HL-60 (cell line): ENCODE results near the gene FAM98B.

ENCODE experiments used
- DNase-seq, 2 experiments: peaks; one replicate each; pipeline ENCODE4 v3.0.0-alpha.2; 2010 to 2020; ENCODE audit warnings: low read depth in 1 of 2, low spot score in 1 of 2
- H3K27ac ChIP-seq: fragments of 250-450 bp; sonication (Bioruptor Pico); replicated peaks from 2 replicates; pipeline ENCODE4 v1.5.1; 2020; ENCODE audit warnings: mild to moderate bottlenecking, moderate library complexity
- H3K27me3 ChIP-seq: fragments of 250-450 bp; sonication (Bioruptor Pico); 2 replicates; pipeline ENCODE4 v1.5.1; 2021; ENCODE audit warnings: mild to moderate bottlenecking, moderate library complexity; ENCODE audit not compliant: insufficient read depth, poor library complexity, severe bottlenecking
- H3K4me3 ChIP-seq: replicated peaks from 2 replicates; pipeline ENCODE4 v1.5.1; 2011; ENCODE audit warnings: mild to moderate bottlenecking, control low read depth, low read length; ENCODE audit not compliant: insufficient read depth
- CTCF ChIP-seq: IDR thresholded peaks from one replicate; pipeline ENCODE4 v1.5.1; 2011; ENCODE audit warnings: low read length, control low read depth, inconsistent platforms; ENCODE audit not compliant: insufficient read depth
- GABPA ChIP-seq: IDR thresholded peaks from 2 replicates; pipeline ENCODE4 v1.6.1; 2012; ENCODE audit warnings: low read depth
- POLR2AphosphoS5 ChIP-seq: IDR thresholded peaks from 2 replicates; pipeline ENCODE4 v1.6.1; 2012; ENCODE audit warnings: low read depth
- REST ChIP-seq: IDR thresholded peaks from 2 replicates; pipeline ENCODE4 v1.6.1; 2012; ENCODE audit warnings: low read depth; ENCODE audit not compliant: insufficient replicate concordance
- SPI1 ChIP-seq: IDR thresholded peaks from 2 replicates; pipeline ENCODE4 v1.6.1; 2012; ENCODE audit warnings: low read depth, mild to moderate bottlenecking, borderline replicate concordance

Gene FAM98B

GRCh38 chr15:38517312-38517975, 63.5 kb downstream of the FAM98B start:
- no peak for DNase-seq
- Histone ChIP-seq H3K27me3 (peaks cover 2% of the 10 kb centered on the region), H3K4me3 (no peak overlapping the region), H3K27ac (no peak overlapping the region)
- TF ChIP-seq SPI1 (no peak), REST (no peak), GABPA (no peak), POLR2AphosphoS5 (no peak), CTCF (no peak)

- no peak for DNase-seq
- TF ChIP-seq CTCF: no peak
- TF ChIP-seq SPI1: no peak
- no peak for TF ChIP-seq GABPA
- TF ChIP-seq REST: no peak
- no peak for TF ChIP-seq POLR2AphosphoS5
- no peak overlapping the region for H3K27ac ChIP-seq
- no peak overlapping the region for H3K4me3 ChIP-seq
- peaks cover 2% of the 10 kb centered on the region for H3K27me3 ChIP-seq
Measured at GRCh38 chr15:38518084-38518483, 64.2 kb downstream of the FAM98B start.

DNA sequence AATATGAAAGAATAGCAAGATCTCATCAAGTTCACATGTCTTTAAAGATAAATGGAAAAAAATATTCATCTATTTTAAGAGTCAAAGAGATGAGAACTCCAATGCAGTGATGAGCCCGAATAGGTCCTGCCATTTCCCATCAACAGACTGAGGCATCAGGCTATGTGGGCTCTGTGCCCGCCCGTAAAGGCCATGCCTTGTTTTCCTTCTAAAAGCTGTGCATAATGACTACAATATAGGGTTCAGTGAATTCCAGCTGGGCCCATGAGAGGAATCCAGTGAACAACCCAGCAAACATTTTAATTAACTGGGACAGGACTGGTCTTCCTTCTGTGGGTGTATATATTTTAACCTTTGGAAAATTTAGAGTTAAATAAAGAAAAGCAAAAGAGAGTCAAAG, 66.1 kb downstream of the FAM98B start:
- no peak for DNase-seq
- no peaks in the 10 kb centered on the region for H3K27me3 ChIP-seq
- no peak for TF ChIP-seq CTCF
- no peak for TF ChIP-seq SPI1
- no peak for TF ChIP-seq POLR2AphosphoS5
- no peak for TF ChIP-seq REST
- no peak for TF ChIP-seq GABPA
- no peak overlapping the region for H3K4me3 ChIP-seq
- H3K27ac ChIP-seq: no peak overlapping the region
